NCI-H69 (cell line): ENCODE data around the gene FNDC3B.

Source experiments
- DNase-seq: peaks from one replicate; lab custom pipeline; 2025; lab: John Stamatoyannopoulos, UW

The FNDC3B gene

DNA sequence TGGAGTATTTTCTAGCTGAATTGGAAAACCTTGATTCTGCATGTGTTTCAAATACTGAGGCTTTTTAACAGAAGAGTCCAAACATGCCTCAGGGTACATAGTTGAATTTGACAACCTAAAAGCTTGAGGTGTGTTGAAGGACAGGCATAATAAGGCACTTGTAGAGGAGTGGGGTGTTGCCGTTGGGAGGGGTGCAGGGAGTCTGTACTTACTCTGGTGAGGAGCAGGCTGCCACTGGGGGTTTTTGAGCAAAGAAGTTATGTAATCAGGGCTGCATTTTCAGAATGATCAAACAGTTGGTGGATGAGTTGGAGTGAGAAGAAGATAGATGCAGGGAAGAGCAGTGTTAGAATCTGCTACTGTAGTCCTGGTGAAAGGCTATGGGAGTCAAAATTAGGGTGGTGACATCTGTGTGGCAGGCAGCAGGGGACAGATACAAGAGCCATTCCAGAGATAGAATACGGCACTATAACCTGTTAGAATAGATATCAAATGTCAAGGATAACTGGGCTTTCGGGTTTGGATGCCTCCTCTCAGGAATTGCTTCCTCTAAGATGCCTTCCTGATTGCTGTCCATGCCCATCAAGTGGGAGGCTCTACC is 247.3 kb downstream of the FNDC3B start:
- DNase-seq, result no peak

DNA sequence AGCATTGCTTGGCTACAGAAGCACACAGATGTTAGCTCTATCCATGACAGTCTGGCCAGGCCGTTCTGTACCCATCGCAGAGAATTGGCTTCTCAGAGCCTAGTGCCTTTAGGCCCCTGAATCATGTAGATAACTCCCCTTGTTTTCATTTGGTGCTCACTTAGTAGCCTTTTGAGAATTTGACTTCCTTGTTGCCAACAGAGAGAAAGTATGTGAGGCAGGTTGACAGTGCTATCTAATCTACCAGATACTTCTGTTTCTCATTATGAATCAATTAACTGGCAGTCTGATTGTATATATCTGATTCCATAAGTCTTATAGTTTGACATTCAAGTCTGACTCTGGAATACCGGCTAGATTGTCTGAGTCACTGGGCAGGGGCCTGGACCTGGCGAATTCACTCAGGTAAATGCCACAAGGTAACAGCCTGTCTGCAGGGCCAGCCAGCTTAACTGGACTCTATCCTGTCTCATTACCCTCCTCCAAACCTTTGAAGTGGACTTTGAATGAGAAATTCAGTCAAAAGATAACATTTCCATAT is 248.6 kb downstream of the FNDC3B start:
- DNase-seq, result no peak

DNA sequence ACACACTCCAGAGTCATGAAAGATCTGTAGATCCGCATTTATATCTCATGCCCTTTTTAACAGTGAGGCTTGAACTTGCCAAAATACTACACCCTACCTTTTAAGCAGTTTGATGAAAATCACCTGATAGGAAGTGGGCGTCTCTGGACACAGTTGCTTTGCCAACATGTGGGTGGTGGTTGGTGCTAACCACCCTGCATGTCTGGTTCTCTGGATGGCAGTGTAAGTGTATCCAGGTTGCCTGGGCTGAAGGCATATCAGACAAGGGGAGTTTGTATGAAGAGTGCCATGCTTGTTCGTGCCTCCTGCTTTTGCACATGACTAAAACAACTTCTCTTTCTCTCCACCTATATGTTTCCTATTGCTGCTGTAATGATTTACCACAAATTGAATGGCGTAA is 249.3 kb downstream of the FNDC3B start:
- no peak for DNase-seq

DNA sequence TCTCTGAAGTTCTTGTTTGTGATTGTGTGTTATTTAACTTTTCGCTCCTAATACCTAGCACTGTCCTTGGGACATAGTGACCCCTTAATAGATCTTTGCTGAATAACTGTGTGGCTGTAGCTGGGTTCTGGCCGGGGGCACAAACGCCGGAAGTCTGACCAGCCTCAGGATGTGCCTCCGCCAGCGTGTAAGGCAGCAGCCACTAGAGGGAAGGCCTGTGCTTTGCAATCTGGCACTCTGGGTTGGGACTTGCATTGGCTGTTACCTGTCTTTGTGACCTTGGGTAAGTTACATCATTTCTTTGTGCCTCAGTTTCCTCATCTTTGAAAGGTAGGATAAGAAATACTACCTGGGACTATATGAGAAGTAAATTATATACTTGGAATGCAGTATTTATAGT is 250.2 kb downstream of the FNDC3B start:
- DNase-seq, result peak; percentile 37

DNA sequence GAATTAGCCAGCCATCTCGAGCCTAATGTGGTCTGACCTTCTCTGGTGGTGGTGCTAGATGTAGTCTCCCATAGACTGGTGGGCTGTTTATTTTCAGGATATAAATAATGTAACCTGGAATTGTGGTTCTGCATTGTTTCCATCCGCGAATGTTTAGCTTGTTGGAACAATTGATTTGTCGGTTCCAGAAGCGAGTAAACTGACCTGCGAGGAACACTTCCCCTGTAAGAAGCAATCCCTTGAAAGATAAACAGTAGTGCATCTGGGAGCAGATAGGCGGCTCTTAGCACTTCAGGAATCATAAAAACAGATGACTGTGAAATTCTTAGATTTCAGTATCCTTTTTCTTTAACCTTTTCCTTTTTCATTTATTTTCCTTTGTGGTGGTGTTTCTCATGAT is 251.1 kb downstream of the FNDC3B start:
- no peak for DNase-seq

DNA sequence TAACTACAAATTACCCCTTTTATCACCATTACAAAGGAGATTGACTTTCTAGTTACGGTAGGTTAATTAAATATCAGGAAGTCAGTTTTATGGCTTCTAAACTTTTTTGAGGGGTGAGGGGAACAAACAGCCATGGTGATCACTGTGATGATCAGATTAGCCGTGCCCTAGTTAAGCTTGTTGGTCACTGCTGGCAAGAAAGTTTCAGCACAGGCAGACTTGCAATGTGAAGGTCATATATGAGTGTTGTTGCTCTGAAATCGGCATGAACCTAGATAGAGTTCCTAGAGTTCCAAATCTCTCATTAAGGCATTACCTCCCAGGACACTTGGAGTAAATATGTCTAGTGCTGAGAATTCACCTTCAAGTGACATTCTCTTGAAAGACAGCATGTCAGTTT is 252.3 kb downstream of the FNDC3B start:
- no peak for DNase-seq

DNA sequence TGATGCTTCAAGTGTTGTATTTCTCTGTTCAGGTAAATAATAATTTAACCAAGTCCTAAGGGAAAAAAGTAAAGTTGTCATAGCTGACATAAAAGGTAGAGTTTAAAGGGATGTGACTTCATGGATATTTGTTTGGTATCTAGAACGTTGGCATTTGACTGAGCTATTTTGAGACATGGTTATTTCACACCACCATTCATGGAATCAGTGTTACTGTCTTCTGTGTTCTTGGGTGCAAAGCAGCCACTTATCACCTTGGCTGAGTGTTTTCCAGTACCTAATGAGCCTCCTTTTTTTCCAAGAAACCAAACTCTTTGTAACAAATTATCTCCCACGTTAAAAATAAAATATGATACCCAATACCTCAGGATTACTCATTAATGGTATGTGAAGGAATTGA is 253.0 kb downstream of the FNDC3B start:
- no peak for DNase-seq

DNA sequence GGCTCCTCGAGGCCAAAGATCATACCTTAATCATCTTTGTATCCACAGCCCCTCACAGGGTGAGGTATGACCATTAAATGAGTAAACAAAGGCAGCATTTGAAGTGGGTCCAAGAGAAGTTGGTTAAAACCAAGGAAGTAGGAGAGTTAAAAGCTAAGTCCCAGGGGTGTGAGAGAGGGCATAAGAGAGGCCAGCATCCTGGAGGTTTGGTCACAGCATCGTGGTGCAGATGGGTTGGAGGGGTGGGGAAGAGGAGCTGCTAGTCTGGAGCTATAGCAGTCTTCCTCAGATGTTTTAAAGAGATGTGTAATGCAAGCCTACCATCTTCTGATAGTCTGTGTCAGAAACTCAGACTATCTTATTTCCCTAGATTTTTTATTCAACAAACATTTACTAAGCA is 253.7 kb downstream of the FNDC3B start:
- peak; percentile 23 for DNase-seq

DNA sequence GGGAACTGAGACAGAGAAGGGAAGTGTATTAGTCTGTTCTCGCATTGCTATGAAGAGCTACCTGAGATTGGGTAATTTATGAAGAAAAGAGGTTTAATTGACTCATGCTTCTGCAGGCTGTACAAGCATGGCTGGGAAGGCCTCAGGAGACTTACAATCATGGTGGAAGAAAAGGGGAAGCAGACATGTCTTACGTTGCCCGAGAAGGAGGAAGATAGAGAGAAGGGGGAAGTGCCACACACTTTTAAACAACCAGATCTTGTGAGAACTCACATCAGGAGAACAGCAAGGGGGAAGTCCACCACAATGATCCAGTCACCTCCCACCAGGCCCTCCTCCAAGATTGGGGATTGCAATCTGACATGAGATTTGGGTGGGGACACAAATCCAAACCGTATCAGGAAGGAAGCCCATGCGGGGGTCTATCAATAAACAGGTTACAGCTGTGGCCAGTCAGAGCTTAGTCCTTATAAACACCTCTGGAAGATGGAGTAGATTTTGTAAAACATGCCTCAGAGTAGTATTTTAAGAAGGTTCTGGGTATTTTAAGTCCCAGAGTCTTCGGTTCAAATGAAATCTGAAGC is 254.9 kb downstream of the FNDC3B start:
- no peak for DNase-seq

DNA sequence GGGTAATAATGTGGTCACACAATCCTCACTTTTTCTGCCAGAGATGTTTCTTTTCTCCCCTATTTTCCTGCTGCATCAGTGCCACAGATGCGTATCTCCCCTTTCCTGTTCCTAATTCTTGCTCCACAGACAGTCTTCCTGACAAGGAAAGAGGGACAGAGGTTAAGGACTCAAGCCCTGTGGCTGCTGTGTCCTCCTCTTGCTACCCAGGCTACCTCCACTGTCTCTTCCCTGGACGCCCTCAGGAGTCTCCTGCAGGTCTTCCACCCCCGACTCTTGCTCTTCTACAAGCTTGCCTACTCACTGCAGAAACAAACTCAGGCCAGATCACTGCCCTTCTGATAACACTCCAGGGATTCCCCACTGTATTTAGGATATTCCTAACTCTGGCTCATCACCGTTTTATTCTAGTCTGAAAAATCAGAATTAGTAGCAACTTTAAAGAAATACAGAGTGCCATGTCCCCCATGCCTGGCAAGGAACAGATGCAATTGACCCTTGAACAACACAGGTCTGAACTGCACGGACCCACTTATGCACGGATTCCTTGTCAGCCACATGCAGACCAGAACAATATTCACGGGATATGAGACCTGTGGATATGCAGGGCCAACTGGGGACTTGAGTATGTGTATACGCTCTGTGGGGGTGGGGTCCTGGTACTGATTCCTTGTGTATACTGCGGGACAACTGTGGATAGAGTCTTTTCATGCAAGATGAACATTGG is 257.0 kb downstream of the FNDC3B start:
- DNase-seq, result no peak

DNA sequence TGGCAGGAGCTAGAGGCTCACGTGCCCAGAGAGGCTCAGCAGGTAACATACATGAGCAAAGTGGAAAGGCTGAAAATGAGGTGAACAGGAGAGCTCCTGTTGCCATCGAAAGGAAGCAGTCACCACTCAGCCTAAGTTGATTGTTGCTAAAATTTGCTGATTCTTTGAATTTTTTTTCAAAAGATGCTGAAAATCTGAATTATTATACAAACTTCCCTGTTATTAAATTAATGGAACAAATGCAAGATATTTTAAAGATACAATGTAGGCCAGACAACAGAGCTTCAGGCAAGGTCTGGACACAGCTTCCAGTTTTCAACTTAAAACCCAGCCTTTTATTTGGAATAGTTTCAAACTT is 257.6 kb downstream of the FNDC3B start:
- no peak for DNase-seq

DNA sequence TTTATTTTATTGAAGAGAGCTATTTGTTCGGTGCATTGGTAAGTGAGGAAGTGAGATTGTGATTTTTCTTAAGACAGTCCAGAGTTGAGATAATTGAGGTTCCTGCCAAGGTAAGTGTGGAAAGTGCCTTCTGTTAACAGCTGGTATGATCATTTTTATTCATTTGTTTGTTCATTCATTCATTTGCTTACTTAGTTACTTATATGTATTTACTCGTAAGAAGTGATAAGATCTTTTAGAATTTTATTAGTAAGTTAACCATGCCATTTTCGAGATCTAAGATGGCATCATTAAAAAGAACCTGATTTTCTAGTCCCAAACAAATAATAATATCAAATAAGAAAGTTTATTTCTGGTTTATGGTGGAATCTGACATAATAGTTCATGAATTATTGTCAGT is 258.9 kb downstream of the FNDC3B start:
- DNase-seq, result no peak

DNA sequence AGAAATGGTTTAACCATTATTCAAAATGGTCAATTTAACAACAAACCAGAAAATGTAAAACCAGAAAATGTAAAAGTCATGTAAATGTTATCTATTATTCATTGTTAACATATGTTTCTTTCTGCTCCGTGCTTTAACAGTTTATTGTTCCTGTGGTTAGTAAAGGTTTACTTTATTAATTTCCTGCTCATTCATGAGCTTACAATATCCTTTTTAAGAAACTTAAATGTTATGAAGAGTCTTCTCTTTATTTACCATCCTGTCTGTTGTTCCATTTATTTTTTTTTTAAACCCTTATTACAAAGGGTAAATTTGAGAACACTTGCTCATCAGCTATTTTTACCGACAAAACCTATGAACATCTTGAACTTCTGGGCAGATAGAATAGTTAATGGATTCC is 260.8 kb downstream of the FNDC3B start:
- DNase-seq, result no peak

DNA sequence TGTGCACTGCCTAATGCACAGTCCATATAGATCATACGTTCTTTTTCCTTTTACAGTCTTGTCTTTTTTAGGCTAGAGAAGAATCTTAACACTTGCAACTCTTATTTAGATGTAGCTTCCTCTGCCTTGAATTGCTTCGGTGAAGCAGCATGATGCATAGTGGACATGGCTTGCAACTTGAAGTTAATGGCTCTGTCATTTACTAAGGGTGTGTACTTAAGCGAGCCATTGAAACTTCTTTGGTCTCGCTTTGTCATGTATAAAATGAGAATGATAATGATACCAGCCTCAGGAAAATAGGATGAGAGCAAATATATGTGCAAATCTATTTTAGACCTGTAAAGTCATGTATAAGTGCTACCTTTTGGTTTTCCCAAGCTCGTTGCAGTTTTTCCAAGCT is 261.5 kb downstream of the FNDC3B start:
- no peak for DNase-seq

DNA sequence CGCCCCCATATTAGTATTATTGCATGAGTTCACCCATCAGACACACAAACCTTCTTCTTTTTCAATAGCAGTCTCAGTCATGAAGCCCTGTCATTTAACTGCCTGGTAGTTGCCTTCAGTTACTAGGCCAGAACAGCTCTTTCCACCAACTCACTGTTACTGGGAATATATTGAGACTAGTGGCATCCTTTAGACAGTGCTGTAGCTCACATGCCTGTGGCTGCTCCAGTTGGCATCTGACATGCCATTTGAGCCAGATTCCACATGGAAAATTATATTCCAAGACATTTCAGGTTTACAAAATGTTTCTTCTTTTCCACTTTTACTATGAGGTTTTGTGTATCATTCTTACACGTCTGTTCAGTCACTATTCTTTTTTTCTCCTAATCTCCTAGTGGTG is 262.8 kb downstream of the FNDC3B start:
- DNase-seq, result no peak

DNA sequence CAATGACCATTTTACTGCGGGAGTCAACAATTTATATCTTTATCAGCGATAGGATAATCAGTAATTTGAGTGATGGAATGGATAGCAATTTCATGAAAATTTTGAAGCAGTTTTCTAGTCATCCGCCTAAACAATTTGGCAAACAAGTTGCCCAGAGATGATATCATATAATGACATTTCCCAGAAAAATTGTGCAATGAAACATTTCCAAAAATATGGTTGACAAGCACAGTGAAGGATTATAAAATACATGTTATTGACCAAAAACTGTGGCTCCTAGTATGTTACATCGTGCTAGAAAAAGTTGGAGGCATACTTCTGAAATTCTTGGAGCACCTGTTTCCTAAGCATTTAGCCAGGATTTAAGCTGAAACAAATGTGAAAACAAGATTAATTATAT is 263.8 kb downstream of the FNDC3B start:
- no peak for DNase-seq

DNA sequence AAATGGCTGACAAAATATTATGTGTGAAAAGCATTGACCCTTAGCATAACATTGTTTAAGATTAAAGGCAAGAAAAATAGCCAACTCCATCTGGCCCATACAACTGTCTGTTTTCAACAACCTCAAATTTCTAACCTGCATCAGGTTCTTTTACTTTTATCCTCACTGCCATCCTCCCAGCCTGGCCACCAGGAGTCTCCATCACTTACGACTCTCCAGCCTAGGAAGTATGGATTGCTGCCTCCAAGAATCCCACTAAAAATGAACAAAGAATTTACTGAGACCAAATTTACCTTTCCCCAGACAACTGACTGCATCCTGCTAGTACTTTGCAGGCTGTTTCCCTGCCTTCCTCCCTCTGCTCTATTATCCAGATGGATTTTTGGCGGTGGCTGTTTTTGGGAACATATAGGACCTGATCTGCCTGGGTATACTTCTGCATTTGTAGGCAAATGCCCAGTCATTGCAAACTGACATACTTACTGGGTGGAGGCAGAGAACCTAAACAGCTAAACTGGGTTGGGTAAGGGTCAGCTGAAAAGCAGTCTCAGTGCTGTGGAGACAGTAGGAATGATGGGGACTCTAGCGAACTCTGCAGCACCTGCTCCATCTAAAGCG is 264.7 kb downstream of the FNDC3B start:
- DNase-seq, result peak; percentile 22

DNA sequence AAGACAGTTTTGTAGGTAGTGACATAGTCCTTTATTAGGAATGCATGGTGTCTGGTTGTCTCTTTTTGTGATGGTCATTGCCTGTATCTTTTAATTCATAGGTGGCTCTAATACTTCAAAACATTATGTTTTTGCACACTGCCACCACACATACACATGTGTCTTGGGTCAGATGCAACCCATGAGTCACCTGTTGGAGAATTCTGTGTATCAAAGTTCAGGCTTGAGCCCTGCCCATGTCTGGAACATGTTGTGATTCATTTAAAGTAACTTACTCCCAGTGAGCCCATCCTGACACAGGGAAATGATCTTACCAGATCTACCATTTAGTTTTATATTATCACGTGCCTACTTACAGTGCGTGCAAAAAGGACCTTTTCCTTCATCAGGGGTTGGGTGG is 266.2 kb downstream of the FNDC3B start:
- DNase-seq, result no peak

DNA sequence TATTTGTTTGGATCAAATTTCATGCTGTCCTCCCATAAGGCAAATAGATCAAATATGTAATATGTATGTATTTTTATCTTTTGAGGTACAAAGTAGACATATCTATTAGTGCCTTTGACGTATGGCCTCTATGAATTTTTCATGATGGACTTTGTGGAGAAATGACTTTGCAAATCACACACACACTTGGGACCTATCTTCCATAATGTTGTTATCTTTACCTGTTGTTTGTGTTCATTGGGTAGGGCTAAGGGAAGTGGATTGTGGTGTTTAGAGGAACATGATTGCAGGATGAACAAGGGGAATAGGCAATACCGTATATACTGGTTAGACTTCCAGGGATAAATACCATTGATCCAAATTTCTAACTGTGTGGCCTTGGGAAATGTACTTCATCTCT is 266.6 kb downstream of the FNDC3B start:
- DNase-seq, result no peak

DNA sequence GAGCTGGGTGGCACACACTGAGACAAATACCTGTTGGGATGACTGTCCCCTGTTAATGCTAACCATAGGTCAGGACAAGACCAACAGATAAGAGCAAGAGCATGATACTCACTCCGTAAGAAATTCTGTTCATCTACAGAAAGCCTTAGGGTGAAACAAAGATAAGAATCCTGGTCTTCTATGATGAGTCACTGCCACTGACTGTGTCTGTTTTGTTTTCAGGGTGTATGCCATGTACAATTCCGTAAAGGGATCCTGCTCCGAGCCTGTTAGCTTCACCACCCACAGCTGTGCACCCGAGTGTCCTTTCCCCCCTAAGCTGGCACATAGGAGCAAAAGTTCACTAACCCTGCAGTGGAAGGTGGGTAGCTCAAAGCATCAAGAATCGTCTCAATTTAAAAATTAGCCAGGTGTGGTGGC is 267.8 kb downstream of the FNDC3B start:
- DNase-seq, result no peak

DNA sequence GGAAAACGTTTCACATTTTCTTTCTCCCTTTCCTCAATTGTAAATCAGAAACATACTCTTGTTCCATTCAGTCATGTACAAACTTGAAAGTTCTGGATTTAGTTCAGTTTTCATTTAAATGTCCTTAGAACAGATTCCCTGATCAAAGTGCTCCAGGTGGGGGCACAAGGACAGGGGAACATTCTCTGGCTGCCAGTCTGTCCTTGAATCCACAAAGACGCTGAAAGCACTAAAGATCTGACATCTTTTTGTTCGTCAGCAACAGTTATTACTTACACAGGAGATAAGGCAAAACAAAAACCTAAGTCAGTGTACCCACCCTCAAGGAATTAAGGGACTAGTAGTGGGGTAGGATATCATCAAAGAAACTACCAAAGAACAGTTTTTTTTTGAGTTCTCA is 269.7 kb downstream of the FNDC3B start:
- no peak for DNase-seq

DNA sequence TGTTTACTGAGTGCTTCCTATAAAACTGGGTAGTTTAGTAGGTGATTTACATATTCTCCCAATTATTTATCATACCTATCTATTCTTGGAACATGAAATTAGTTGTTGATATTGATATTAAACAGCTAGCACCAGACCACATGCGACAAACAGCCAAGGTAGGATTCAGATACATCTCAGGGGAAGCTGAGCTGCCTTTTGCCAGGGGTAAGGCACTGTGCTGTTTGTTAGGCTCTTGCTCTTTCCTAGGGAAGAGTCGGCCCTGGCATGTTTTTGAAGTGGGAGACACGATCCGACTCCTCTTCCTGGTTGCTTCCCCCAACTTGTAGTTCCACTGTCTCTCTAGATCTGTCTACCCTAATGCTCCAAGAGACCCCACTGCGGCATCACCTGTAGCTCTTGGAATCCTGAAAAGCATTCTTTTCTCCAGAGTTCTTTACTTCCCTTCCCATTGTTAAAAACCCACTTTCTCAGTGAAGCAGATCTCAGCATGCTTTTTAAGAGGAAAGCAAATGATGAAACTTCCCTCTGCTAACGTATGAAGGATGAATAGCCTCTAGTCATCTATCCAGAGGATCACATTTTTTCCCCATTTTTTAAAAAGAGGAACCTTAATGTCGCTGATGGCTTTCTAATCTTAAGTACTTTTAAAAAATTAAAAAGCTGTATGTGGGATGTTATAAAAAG is 270.5 kb downstream of the FNDC3B start:
- DNase-seq, result no peak

DNA sequence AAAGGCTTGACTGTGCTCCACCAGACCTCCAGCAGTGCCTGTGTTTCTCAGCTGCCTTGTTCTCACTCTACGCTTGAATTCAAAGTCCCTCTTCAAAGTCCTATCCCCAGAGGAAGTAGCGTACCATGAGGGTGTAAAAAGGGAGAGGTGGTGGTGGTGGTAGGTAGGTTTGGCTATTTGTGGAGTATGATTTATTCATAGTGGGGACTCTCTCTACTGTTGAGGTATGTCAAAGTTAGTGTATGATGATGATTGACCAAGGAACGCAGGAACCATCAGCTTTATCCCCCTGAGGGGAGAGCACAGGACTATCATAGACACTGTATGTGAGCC is 271.0 kb downstream of the FNDC3B start:
- no peak for DNase-seq
